ENCODE results near the gene NRL. TPM values are rescaled to one million over a fixed set of nuclear protein-coding genes. Genes with fewer than 3 reads are reported as not detected.

Gene NRL
- polyA plus RNA-seq, 1 donor (not counting 4 experiments of a cell fraction or from before 2014, with no cell fraction given): 0.29 TPM

DNA sequence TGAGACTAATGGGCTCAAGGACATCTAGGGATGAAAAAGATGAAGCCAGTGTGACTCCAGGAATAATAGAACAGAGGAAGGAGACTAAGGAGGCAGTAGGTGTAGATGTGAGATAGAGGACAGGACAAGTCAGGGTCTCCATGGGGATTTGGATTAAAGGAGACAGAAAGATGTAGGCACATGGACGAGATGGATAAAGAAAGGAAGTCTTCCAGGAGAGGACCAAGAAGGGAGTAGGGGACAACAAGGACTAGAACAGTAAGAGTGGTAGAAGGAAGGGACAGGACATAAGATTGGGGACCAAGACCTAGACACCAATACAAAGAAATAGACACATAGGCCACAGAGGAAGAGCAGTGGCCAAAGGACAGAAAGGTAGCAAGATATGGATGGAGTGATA lies 27.7 kb downstream of the NRL start:
- no peaks in the 10 kb centered on the region for H4K20me1 ChIP-seq (ENCODE audit: control insufficient read depth, extremely low read depth, insufficient read depth, low read length)
- H3K9ac ChIP-seq (ENCODE audit: control insufficient read depth, extremely low read depth, insufficient read depth, low read length): no peak overlapping the region
- dilution Hi-C loops (cut with MboI; ENCODE audit: extremely low pct_ligation_motif_present, low sequenced_read_pairs): no loop called here
- no peaks in the 10 kb centered on the region for H3K9me3 ChIP-seq (ENCODE audit: control insufficient read depth, low read depth, low read length)
- no peaks in the 10 kb centered on the region for H3K4me1 ChIP-seq (ENCODE audit: control insufficient read depth, extremely low read depth, insufficient read depth, low read length)
- no peak overlapping the region for H3K4me2 ChIP-seq (ENCODE audit: control insufficient read depth, extremely low read depth, insufficient read depth, low read depth, low read length)
- no peak for FAIRE-seq
- no peaks in the 10 kb centered on the region for H3K79me2 ChIP-seq (ENCODE audit: control insufficient read depth, insufficient read depth, low read length)
- no peak for TF ChIP-seq EZH2 (IDR thresholded peaks at IDR 0.05; ENCODE audit: low read length)
- TF ChIP-seq CTCF (optimal IDR thresholded peaks at IDR 0.05 in 1 of 3, IDR thresholded peaks at IDR 0.05 in 1 of 3, conservative IDR thresholded peaks at IDR 0.05 in 1 of 3; ENCODE audit: extremely low read depth in 1 of 3, insufficient read depth in 2 of 3, low read length in 3 of 3): no peak
- H3K36me3 ChIP-seq (ENCODE audit: control insufficient read depth in 2 of 2, extremely low read depth in 1 of 2, insufficient read depth in 2 of 2, low read length in 2 of 2): no peaks in the 10 kb centered on the region
- no peak overlapping the region for H2AFZ ChIP-seq (ENCODE audit: control insufficient read depth, low read length)
- H3K9me1 ChIP-seq (ENCODE audit: control insufficient read depth, extremely low read depth, insufficient read depth, low read length): no peaks in the 10 kb centered on the region
- no peak overlapping the region for H3K27ac ChIP-seq (ENCODE audit: control insufficient read depth, insufficient read depth, low read length)
- H3K27me3 ChIP-seq (ENCODE audit: control insufficient read depth, extremely low read depth, insufficient read depth, low read length): peaks cover 11% of the 10 kb centered on the region
- no peak overlapping the region for H3K4me3 ChIP-seq (ENCODE audit: control insufficient read depth in 2 of 3, extremely low read depth in 1 of 3, insufficient read depth in 2 of 3, low read depth in 1 of 3, low read length in 3 of 3)
- no peak for DNase-seq (ENCODE audit: low read depth, low spot score)

GRCh38 chr14:24086193-24086955 lies 28.4 kb downstream of the NRL start:
- no peak for FAIRE-seq

More at GRCh38 chr14:24086193-24086955, 28.4 kb downstream of the NRL start:
- Histone ChIP-seq H2AFZ (ENCODE audit: control insufficient read depth, low read length) (no peak overlapping the region), H3K79me2 (ENCODE audit: control insufficient read depth, insufficient read depth, low read length) (no peaks in the 10 kb centered on the region), H3K27ac (ENCODE audit: control insufficient read depth, insufficient read depth, low read length) (no peak overlapping the region), H3K36me3 (ENCODE audit: control insufficient read depth in 2 of 2, extremely low read depth in 1 of 2, insufficient read depth in 2 of 2, low read length in 2 of 2) (no peaks in the 10 kb centered on the region), H3K9me1 (ENCODE audit: control insufficient read depth, extremely low read depth, insufficient read depth, low read length) (no peaks in the 10 kb centered on the region), H3K4me2 (ENCODE audit: control insufficient read depth, extremely low read depth, insufficient read depth, low read depth, low read length) (no peak overlapping the region), H4K20me1 (ENCODE audit: control insufficient read depth, extremely low read depth, insufficient read depth, low read length) (no peaks in the 10 kb centered on the region), H3K9me3 (ENCODE audit: control insufficient read depth, low read depth, low read length) (no peaks in the 10 kb centered on the region), H3K9ac (ENCODE audit: control insufficient read depth, extremely low read depth, insufficient read depth, low read length) (no peak overlapping the region), H3K4me1 (ENCODE audit: control insufficient read depth, extremely low read depth, insufficient read depth, low read length) (no peaks in the 10 kb centered on the region), H3K4me3 (ENCODE audit: control insufficient read depth in 2 of 3, extremely low read depth in 1 of 3, insufficient read depth in 2 of 3, low read depth in 1 of 3, low read length in 3 of 3) (no peak overlapping the region), H3K27me3 (ENCODE audit: control insufficient read depth, extremely low read depth, insufficient read depth, low read length) (peaks cover 14% of the 10 kb centered on the region)
- TF ChIP-seq EZH2 (IDR thresholded peaks at IDR 0.05; ENCODE audit: low read length) (no peak), CTCF (optimal IDR thresholded peaks at IDR 0.05 in 1 of 3, IDR thresholded peaks at IDR 0.05 in 1 of 3, conservative IDR thresholded peaks at IDR 0.05 in 1 of 3; ENCODE audit: extremely low read depth in 1 of 3, insufficient read depth in 2 of 3, low read length in 3 of 3) (no peak)
- DNase-seq (ENCODE audit: low read depth, low spot score): no peak
- dilution Hi-C loops (cut with MboI; ENCODE audit: extremely low pct_ligation_motif_present, low sequenced_read_pairs): no loop called here

Measured in keratinocyte (primary cell).